Mammary epithelial cell (primary cell): Measurements from ENCODE around the gene RGS18.

Experiments
- CTCF ChIP-seq, 2 donors: IDR thresholded peaks in 1 of 2; conservative IDR thresholded peaks in 1 of 2; 2 replicates each; pipeline ENCODE4 v1.5.1; 2011 to 2012; ENCODE audit warnings: inconsistent platforms in 2 of 2, low read length in 2 of 2, mild to moderate bottlenecking in 2 of 2, control low read depth in 1 of 2, low read depth in 1 of 2; ENCODE audit not compliant: insufficient read depth in 1 of 2; ENCODE audit errors: extremely low read depth in 1 of 2
- EZH2 ChIP-seq: IDR thresholded peaks from 2 replicates; pipeline ENCODE4 v1.6.1; 2012; ENCODE audit warnings: low read length, inconsistent platforms, borderline replicate concordance

DNA sequence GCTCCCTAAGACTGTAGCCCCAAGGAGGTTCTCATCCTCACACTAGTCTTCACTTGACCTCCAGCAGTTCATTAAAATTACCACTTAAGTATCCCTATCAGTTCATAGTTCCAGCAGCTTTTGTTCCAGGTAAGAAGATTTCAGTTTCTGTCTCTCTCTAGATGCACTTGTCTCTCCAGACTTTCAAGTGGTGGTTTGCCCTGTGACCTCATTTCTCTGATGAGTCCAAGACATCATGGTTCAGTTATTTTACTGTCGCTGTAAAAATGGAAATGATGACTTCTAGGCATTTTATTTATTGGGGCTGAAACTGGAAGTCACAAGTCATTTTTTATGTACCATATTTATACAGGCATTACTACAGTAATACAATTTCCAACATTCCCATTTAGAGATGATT lies 17.9 kb upstream of the RGS18 start:
- no peak for TF ChIP-seq CTCF (conservative IDR thresholded peaks at IDR 0.05 in 1 of 2, IDR thresholded peaks at IDR 0.05 in 1 of 2; ENCODE audit: extremely low read depth in 1 of 2, insufficient read depth in 1 of 2, low read depth in 1 of 2, low read length in 2 of 2)
- no peak for TF ChIP-seq EZH2
